HuH-7.5 (cell line): ENCODE data around the gene CCDC112.

Experiments used
- DNase-seq: peaks from one replicate; pipeline ENCODE4 v3.0.0; 2011; ENCODE audit warnings: low spot score

The CCDC112 gene

DNA sequence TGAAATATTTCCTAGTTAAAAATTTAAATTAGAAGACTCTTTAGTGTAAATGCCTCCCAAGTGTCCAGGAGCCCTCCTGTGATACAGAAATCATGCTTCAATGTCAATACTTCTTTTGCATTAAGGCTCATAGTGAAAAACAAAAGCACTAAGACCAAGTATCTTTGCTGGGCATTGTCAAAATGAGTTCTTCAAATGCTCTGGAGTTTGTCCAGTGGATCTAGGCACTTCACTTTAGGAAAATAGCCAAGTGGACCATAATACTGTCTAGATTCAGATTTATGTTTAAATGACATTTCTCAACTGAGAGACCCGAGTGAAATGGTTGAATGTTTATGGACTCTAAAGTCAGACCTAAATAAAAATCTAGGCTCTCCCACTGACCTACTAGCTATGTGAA is 21.3 kb upstream of the CCDC112 start:
- DNase-seq, result no peak

DNA sequence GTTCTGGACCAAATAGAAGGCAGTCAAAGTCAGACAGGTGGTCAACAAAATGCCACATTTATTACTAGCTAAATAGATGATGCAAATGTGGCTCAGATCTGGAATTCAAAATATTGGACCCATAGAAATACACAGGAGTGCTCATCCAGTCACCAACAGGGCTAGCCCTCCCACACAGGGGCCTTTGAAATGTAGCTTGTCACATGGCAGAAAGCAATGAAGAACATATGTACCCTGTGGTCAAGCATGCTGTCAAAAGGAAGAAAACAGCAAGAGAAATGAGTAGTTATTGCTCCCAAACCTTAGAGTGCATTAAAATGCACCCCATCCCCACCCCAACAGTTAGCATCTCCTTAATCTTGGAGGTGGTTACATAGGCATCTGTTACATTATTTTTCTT is 20.9 kb upstream of the CCDC112 start:
- DNase-seq, result no peak

DNA sequence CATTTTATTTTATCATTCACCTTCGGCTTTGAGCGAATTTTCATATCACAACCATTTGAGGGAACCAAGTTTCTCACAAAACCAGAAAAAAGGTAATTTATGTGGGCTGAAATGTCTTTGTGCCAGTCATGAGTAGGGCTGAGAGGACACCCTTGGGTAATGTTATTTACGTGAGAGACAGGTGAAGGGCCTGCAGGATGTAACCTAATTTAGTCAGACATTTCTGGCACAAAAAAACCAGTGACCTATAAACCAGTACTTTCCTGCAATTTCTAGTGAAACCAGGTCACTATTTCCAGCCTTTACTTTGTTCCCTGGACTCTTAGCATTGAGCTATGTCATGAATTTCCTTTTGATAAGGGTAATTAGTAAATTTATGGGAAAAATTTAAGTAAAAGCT is 17.2 kb upstream of the CCDC112 start:
- no peak for DNase-seq

DNA sequence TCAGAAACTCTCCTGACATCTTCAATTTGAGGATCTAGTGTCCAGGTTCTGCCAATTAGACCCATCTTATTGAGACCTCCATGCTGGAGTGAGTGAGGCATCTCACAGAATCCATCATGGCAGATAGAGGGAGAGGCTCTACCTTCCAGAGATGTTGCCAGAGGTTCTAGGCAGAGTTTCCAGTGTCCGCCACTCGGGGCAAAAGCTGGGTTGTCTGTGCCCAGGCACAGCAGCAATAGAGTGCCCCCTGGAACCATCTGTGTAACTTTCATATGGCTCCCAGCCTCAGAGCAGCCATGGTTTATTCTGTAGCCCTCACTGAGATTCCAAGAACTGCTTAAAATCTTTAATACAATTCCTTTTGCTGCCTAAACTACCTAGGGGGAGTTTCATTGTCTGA is 16.6 kb upstream of the CCDC112 start:
- no peak for DNase-seq

DNA sequence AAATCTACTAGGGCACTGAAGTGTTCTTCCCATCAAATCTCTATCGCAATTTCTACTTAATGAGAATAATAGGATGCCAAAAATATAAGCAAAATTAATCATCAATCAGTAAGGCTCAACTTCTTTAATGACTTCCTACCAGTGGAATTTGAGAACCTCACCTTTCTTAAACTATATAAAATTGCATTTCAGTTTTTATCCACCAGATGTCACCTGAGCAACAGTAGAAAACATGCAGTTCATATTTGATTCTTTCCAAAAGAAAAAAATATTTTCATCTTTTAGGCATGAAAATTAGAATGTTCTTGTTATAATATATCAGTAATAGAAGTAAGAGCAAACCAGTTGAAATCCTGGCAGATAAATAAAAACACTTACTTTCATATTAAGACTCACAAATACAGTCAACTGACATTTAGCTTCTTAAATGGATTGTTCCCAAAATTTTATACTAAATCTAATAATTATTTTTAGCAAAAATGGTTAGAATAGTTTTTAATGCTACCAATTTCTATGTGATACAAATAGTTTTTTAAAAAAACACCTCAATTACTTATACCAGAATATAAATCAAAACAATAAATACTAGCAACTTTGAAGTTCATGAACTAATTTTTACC is 13.4 kb upstream of the CCDC112 start:
- DNase-seq, result no peak

DNA sequence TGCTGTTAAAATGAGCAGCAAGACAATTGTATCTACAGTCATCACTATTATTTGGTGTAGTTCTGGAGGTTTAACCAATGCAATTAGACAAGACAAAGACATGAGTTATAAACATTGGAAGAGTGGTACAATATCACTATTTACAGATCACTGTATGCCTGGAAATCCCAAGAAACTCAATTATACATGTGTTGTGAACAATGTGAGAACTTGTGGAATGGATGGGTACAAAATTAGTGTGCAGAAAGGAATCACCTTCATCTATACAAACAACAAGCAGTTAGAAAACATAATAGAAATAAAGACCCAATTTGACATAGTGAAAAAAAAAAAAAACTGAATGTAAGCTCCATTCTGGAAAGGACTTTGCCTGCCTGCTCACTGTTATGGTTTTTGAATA is 12.4 kb upstream of the CCDC112 start:
- DNase-seq, result no peak

DNA sequence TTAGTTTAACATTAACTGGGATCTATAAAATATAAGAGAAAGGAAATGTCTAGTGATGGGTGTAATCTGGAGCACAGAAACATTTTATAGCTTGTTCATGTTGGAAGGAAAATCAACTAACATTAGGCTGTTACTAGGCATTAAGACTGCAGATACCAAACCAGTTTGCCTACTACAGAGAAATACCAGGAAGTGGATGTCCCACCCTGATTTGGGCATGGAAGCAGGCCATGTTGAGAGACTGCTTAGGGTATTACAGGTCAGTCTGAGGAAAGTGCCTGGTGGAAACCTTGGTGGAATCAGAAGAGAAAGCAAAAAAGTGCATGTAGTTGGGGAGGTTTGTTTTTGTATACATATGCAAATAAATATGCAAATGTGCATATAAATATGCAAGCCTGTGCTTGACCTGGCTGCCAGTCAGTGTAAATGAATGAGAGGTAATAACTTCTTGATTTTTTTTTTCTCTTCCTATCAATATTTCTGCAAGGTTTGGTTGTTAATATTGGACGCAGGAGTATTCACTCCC is 9.6 kb upstream of the CCDC112 start:
- no peak for DNase-seq

DNA sequence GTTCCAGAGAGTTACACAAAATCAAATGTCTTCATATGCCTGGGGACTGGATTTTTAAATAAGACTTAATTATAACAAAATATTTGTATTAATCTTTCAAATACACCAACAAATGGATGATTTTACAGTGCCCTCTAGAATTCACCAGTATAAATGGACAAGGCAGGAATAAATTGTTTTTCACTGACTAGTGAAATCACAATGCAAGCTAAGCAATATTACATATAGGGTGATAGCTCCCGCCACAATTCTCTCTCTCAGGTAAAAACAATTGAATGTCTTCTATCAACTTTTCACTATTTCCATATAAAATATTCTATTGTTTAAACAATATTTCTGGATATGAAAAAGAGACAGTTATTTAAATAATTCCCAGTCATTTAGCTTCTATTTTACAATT is 8.0 kb upstream of the CCDC112 start:
- no peak for DNase-seq

DNA sequence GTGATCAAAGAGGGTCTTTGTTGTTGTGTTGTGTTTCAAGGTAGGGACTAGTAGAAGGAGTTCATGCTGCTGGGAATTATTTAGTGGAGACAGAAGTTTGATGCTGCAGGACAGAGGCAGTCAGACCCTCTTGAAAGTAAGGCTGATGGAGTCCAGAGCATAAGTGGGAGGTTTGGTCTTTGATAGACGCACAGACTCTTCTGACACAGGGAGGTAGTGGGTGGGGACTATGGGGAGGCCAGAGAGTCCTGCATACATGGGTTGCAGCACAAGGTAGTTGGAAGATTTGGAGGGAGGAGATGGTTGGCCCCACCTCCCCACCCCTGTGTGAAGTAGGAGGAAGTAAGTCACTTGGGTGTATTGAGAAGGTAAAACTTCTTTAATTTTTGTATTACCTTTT is 2.4 kb upstream of the CCDC112 start:
- DNase-seq, result no peak

DNA sequence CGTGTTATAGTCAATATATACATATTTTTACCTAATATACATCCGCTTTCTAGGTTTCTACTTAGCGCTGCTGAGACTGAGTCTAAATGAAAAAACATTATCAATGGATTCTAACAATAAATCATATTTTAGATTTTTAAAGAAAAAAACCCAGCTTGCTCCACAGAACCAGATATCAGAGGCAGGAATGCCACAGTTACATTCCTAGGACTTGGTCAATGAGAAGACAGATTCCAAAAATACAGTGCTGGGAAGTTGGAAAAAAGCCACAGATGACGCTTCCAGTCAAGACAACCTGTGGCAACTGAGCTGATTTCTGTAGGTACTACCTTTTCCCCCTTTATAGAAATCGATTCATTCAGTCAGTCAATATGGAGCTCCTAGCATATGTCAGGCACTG is 577 bp upstream of the CCDC112 start:
- no peak for DNase-seq

DNA sequence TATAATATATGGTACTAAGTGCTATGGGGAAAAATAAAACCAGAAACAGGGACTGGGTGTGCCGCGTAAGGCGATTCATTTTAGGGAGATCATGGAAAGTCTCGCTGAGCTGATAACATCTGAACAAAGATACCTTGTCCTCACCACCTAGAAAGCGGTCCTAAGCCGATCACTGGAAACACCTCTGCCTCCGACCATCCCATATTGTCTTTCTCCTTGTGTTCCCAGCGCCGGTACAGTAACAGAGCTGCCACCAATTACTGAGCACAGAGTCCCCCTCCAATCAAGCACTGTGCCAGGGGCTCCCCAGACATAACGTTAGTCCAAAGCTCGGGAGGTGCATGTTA is 704 bp downstream of the CCDC112 start:
- DNase-seq, result no peak

DNA sequence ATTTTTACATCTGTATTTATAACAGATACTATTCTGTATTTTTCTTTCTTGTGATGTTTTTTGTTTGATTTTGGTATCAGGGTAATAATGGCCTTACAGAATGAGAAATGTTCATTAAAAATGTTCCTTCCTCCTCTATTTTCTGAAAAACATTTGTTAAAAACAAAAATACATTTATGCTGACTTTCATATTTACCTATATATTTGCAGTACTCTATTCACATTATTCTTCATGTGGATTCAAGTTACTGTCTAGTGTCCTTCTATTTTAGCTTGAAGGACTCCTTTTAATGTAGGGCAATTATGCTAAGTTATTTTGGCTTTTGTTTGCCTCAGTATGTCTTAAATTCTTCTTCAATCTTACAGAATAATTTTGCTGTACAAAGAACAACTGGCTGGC is 5.1 kb downstream of the CCDC112 start:
- DNase-seq, result no peak

DNA sequence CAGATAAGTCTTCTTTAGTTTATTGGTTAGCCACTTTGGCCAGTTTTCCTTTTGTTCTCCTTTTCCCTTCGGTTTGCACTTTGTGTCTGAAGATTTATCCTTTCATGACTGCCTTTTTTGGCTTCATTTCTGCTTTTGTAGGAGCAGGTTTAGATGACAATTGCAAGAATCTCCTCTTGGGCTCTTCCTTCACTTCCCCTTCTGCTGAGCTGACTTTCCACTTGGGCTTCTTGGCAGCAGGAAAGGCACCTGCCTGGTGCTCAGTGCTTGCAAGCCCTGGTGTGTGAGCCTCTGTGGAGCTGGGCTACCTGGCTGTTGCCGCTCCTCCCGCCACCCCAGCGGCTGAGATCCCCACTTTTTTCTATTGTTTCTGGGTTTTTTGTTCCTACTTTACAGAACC is 7.3 kb downstream of the CCDC112 start:
- no peak for DNase-seq

DNA sequence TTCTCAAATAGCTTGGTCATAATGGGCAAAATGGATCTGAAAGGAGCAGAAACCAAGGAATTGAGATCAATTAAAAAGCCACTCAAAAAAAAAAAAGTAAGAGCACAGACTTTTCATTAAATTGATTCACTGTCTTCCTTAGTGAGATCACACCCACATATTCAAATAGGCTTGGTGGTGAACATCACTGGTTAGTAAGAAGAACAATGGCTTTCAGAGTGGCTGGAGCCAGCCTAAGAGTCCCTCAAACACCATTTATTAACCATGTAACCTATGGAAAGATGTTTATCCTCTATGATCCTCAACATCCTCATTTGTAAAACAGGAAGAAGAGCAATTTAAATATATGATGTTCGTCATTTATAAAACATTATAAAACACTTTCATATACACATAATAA is 12.4 kb downstream of the CCDC112 start:
- DNase-seq, result no peak

DNA sequence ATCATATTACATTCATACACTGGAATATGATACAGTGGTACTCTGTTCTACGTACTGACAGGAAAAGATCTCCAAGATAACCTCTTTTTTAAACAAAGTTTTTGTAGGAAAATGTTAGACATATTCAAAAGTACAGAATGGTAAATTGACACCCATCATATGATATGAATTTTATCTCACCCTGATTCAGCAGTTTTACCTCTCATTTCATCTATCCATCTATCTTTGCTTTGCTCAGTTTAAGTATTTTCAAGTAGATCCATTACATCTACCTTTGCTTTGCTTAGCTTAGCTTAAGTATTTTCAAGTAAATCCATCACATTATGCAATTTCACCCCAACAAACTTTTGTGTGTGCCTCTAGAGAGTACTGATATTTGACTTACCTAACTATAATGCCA is 14.3 kb downstream of the CCDC112 start:
- no peak for DNase-seq

DNA sequence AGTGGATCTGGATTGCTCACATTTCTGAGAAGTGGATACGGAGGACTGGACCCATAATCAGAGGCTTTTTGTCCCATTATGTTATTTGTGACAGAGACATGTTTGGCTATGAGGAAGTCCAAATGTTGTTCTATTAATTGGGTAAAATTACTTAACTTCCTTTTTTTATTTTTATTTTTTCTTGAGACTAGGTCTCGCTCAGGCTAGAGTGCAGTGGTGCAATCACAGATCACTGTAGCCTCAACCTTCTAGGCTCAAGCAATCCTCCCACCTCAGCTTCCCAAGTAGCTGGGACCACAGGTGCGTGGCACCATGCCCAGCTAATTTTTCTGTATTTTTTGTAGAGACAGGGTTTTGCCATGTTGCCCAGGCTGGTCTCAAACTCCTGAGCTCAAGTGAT is 21.9 kb downstream of the CCDC112 start:
- no peak for DNase-seq

DNA sequence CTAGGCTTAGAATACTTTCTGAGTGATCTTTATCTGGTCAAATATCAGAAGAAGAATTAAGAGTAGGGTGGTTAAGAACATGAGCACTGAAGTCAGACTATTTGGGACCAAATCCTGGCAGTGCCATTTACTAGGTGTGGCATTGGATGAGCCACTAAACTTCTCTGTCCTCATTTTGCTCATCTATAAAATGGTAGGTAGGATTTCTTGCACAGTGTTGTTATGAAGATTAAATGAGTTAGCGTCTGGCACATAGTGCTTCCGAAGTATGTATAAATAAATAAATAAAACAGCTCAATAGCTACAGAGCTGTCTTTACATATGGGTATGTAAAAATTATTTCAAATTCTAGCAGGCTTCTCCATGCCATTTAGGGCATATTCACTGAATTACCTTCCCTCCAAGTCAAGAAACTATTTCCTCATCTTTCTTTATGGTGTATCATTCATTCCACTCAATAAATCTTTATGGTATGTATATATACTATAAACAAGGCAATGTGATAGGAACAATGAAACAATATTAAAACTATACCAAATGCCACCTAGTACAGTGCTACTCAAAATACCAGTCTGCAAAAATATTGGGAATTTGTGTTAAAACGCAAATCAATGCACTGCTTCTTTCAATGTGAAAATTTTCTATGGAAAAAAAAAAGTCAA is 24.0 kb downstream of the CCDC112 start:
- no peak for DNase-seq

DNA sequence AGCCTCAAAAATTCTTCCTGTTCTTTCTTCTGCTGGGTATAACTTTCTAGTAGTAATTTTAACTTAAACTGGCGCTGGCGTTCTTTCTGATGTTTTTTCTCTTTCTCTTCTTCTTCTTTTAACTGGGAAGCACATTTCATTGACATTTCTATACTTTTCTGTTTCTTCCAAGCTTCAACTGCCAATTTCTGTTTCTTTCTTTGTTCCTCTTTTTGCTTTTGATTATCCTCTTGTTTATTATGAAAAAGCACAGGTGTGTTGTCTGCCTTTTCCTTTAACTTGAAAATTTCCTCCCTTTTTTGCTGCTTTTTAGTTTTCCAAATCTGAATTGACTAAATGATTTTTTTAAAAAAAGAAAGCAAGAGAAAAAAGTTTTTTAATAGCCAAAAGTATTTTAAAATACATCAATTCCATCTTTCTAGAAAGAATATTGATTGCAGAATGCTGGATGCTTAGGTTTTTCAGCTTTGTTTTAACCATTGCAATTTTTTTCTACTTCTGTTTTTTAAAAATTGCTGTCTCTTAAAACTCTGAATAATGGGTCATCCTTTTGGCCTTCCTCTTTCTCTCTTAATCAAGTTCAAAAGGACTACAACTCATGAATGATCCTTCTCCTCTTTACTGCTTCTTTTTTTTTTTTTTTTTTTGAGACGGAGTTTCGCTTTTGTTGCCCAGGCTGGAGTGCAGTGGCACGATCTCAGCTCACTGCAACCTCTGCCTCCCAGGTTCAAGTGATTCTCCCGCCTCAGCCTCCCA is 25.0 kb downstream of the CCDC112 start:
- no peak for DNase-seq

DNA sequence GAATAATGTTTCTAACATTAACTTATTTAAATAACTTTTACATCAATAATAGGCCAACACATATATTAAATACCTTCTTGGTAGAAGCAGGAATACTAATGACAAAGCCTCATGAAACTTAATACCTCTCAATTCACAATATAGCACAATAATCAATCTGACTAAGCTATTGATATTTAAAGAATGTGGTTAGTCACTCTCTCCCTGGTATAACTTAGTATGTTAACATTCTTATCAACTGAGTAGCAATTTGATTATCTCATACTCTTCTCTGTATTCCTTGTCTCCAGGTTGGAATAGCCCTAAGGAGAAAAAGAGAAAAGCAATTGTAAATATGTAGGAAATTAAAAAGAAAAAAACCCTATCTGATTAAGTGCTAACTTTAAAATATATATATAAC is 28.8 kb downstream of the CCDC112 start:
- DNase-seq, result no peak

DNA sequence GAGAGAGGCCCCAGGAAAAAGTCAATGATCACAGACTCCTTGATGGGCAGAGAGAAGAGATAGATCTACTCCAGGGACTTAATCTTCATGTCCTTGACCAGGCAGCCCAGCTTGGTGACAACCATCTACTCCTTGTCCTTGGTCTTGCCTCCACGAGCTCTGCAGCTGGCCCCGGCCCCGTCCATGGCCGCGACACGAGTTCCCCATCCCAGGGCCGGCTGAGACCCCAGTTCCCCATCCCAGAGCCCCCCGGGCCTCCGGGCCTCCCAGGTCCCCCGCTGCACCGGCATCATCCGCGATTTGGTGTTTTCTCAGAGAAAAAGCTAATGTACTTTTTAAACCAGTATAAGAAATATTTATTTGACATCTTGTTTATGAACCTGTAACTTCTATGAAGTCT is 31.2 kb downstream of the CCDC112 start:
- DNase-seq, result no peak

DNA sequence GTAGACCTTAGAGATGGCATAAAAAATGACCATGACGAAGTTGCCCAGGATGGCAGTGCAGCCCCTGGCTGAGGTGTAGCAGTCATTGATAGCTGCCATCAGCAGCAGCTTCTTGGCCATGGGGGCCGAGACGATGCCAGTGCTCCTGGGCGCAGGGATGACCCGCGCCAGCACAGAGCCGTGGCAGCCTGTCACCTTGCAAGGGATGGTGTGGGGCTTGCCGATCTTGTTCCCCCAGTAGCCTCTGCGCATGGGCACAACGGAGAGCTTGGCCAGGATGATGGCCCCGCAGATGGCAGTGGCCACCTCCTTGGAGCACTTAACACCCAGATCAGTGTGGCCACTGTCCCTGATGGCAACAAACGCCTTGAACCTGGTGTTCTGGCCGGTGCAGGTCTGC is 31.7 kb downstream of the CCDC112 start:
- DNase-seq, result no peak

DNA sequence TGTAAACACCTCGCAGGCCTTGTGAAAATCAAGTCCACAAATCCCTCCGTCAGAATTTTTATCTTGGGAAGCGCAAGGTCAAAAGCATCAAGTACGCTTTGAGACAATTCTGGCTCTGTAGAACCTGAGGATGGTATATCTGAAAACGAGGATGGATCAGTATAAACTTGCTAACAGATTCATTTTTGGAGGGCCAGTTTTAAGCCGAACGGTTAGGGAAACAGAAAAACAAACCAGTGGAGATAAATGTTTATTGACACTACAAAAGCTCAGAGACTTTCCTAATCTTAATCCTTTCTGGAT is 33.4 kb downstream of the CCDC112 start:
- DNase-seq, result no peak

DNA sequence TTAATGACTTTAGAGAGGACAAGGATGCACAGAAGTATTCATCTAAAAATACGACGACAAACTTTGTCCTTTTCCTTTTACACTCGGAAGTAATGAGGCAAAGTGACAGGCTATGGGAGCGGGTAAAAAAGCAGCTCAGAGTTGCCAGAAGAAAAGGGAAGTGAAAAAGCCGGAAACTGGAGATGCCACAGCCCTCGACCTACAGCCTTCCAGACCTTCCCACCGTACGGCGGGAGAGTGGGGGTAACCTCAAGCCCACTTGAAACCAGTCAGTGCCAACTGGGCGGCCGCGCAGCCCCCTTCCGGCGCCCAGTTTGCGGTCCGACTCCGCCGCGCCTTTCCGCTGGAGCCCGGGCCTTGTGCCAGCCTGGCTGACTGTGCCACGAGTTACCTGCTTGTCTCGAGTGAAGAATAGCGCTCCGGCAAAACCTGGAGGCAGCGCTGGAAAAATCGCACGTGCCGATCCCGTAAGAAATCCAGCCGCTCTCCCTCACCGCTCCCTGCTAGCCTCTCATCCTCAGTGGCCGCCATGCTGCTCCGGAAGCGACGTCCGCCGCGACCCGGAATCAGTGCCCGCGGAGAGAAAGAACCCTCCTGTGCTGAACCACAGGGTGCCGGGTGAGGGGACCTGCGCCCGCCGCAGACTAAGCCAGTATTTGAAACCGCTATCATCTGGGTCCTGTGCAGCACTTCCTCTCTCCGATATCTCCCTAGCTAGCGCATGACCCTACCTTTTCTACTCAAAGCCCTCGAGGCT is 34.0 kb downstream of the CCDC112 start, which contains the start of gene PGGT1B:
Gene PGGT1B, minus strand, starts transcription at position 557 of the 757 bp plus-strand sequence. Its CDS starts 26 bp downstream, at position 531.
- peak; percentile 56 for DNase-seq
